Testis (tissue), 2 donors: ENCODE measurements around the gene ZNF613.

Experiments
- CTCF ChIP-seq, 3 experiments: fragments of 450-650 bp in 2 of 3; fragments of 200-600 bp in 1 of 3; sonication (generic) in 1 of 3; IDR thresholded peaks; one replicate each; pipeline ENCODE4 v1.5.1; 2016 to 2019; ENCODE audit warnings: antibody characterized with exemption in 3 of 3, mild to moderate bottlenecking in 2 of 3, moderate library complexity in 1 of 3
- POLR2A ChIP-seq: fragments of 450-650 bp; IDR thresholded peaks from one replicate; pipeline ENCODE4 v1.6.1; 2017; ENCODE audit warnings: antibody characterized with exemption, mild to moderate bottlenecking, moderate library complexity

GRCh38 chr19:51926784-51927741, at the start of gene ZNF613:
- no peak for TF ChIP-seq CTCF (IDR thresholded peaks at IDR 0.05)
- TF ChIP-seq POLR2A, result no peak
